HEK293 (cell line): Measurements from ENCODE around the gene AXIN1.

ENCODE experiments used
- CTCF ChIA-PET: fragments of 350-600 bp; formaldehyde crosslinking; extraction: SDS; loops from one replicate; lab custom pipeline; 2021; ENCODE audit warnings: antibody characterized with exemption; lab: Yijun Ruan, JAX
- POLR2A ChIA-PET: fragments of 300-600 bp; formaldehyde crosslinking; extraction: SDS; loops from one replicate; lab custom pipeline; 2020; ENCODE audit warnings: antibody characterized with exemption, inconsistent platforms; lab: Yijun Ruan, JAX
- H3K27ac ChIP-seq: fragments of 200-500 bp; sonication (Bioruptor generic); 2 replicates; pipeline ENCODE4 v1.5.1; 2014; ENCODE audit warnings: low read depth, low read length, control low read depth, inconsistent platforms; ENCODE audit errors: extremely low read depth
- H3K36me3 ChIP-seq, 2 experiments: fragments of 200-500 bp in 1 of 2; sonication (Bioruptor generic) in 1 of 2; 1 replicate in 1 of 2; 2 replicates in 1 of 2; pipeline ENCODE4 v1.5.1; 2014 to 2017; ENCODE audit warnings: inconsistent platforms in 2 of 2, low read length in 2 of 2; ENCODE audit not compliant: control insufficient read depth in 2 of 2, insufficient read depth in 1 of 2
- H3K4me1 ChIP-seq: fragments of 200-500 bp; sonication (Bioruptor generic); 2 replicates; pipeline ENCODE4 v1.5.1; 2014; ENCODE audit warnings: mild to moderate bottlenecking, low read length, inconsistent platforms; ENCODE audit not compliant: control insufficient read depth, insufficient read depth
- H3K4me3 ChIP-seq: 2 replicates; pipeline ENCODE4 v1.5.1; 2011; ENCODE audit warnings: low read depth, mild to moderate bottlenecking, control low read depth, low read length, moderate library complexity
- H3K9me3 ChIP-seq: fragments of 200-500 bp; sonication (Bioruptor generic); 2 replicates; pipeline ENCODE4 v1.5.1; 2014; ENCODE audit warnings: low read depth, low read length, inconsistent platforms; ENCODE audit not compliant: control insufficient read depth, insufficient read depth
- EGR2 ChIP-seq: fragments of 450-650 bp; formaldehyde crosslinking; IDR thresholded peaks from 2 replicates; pipeline ENCODE4 v1.5.1; 2016; ENCODE audit warnings: low read depth, missing biosample characterization, missing genetic modification characterization
- GLIS1 ChIP-seq: fragments of 450-650 bp; formaldehyde crosslinking; IDR thresholded peaks from 2 replicates; pipeline ENCODE4 v1.5.1; 2016; ENCODE audit warnings: missing biosample characterization, missing genetic modification characterization
- GLIS2 ChIP-seq: fragments of 450-650 bp; formaldehyde crosslinking; IDR thresholded peaks from 2 replicates; pipeline ENCODE4 v1.5.1; 2016; ENCODE audit warnings: missing biosample characterization, missing genetic modification characterization
- KLF1 ChIP-seq: fragments of 450-650 bp; formaldehyde crosslinking; IDR thresholded peaks from 2 replicates; pipeline ENCODE4 v1.5.1; 2016; ENCODE audit warnings: missing biosample characterization, missing genetic modification characterization
- KLF8 ChIP-seq: fragments of 450-650 bp; formaldehyde crosslinking; IDR thresholded peaks from 2 replicates; pipeline ENCODE4 v1.5.1; 2016; ENCODE audit warnings: missing biosample characterization, missing genetic modification characterization
- KLF9 ChIP-seq: fragments of 450-650 bp; formaldehyde crosslinking; IDR thresholded peaks from 2 replicates; pipeline ENCODE4 v1.5.1; 2016; ENCODE audit warnings: missing biosample characterization, missing genetic modification characterization, low read depth
- MEIS1 ChIP-seq: sonication (generic); formaldehyde crosslinking; IDR thresholded peaks from 2 replicates; pipeline ENCODE4 v1.8.1; 2022; ENCODE audit warnings: missing genetic modification reagents, mild to moderate bottlenecking, borderline replicate concordance
- MZF1 ChIP-seq: fragments of 450-650 bp; formaldehyde crosslinking; IDR thresholded peaks from 2 replicates; pipeline ENCODE4 v1.5.1; 2017; ENCODE audit warnings: missing biosample characterization, missing genetic modification characterization, borderline replicate concordance
- SETDB1 ChIP-seq: IDR thresholded peaks from one replicate; pipeline ENCODE4 v1.6.1; 2017; ENCODE audit warnings: mild to moderate bottlenecking, low read length, moderate library complexity, mixed read lengths; ENCODE audit not compliant: insufficient read length
- ZBTB7A ChIP-seq: fragments of 450-650 bp; formaldehyde crosslinking; IDR thresholded peaks from 2 replicates; pipeline ENCODE4 v1.5.1; 2016; ENCODE audit warnings: low read depth, missing biosample characterization, missing genetic modification characterization
- ZFHX2 ChIP-seq: fragments of 450-650 bp; formaldehyde crosslinking; conservative IDR thresholded peaks from 2 replicates; pipeline ENCODE4 v1.5.1; 2016; ENCODE audit warnings: missing biosample characterization, missing genetic modification characterization
- ZNF302 ChIP-seq: fragments of 450-650 bp; formaldehyde crosslinking; IDR thresholded peaks from 2 replicates; pipeline ENCODE4 v1.5.1; 2016; ENCODE audit warnings: missing biosample characterization, missing genetic modification characterization, low read depth
- ZNF354C ChIP-seq: fragments of 450-650 bp; formaldehyde crosslinking; IDR thresholded peaks from 2 replicates; pipeline ENCODE4 v1.5.1; 2016; ENCODE audit warnings: missing biosample characterization, missing genetic modification characterization, low read depth, borderline replicate concordance
- ZNF510 ChIP-seq: fragments of 450-650 bp; formaldehyde crosslinking; IDR thresholded peaks from 2 replicates; pipeline ENCODE4 v1.5.1; 2018; ENCODE audit warnings: mild to moderate bottlenecking, missing genetic modification characterization, missing biosample characterization; ENCODE audit not compliant: insufficient replicate concordance
- ZNF558 ChIP-seq: fragments of 450-650 bp; formaldehyde crosslinking; IDR thresholded peaks from 2 replicates; pipeline ENCODE4 v1.5.1; 2016; ENCODE audit warnings: missing biosample characterization, missing genetic modification characterization
- ZNF585B ChIP-seq: fragments of 450-650 bp; formaldehyde crosslinking; IDR thresholded peaks from 2 replicates; pipeline ENCODE4 v1.5.1; 2016; ENCODE audit warnings: missing biosample characterization, missing genetic modification characterization
- ZNF600 ChIP-seq: fragments of 450-650 bp; formaldehyde crosslinking; IDR thresholded peaks from 2 replicates; pipeline ENCODE4 v1.5.1; 2016; ENCODE audit warnings: missing biosample characterization, missing genetic modification characterization
- ZSCAN23 ChIP-seq: fragments of 450-650 bp; formaldehyde crosslinking; IDR thresholded peaks from 2 replicates; pipeline ENCODE4 v1.5.1; 2016; ENCODE audit warnings: missing biosample characterization, missing genetic modification characterization
- TF ChIP-seq, protein P1 (sequence below): fragments of 450-650 bp; formaldehyde crosslinking; optimal IDR thresholded peaks from 2 replicates; pipeline ENCODE3; 2016; ENCODE audit warnings: missing biosample characterization, mild to moderate bottlenecking, missing genetic modification characterization
- TF ChIP-seq, protein P2 (sequence below): fragments of 450-650 bp; formaldehyde crosslinking; conservative IDR thresholded peaks from 2 replicates; pipeline ENCODE4 v1.5.1; 2016; ENCODE audit warnings: low read depth, missing biosample characterization, missing genetic modification characterization

The AXIN1 gene

DNA sequence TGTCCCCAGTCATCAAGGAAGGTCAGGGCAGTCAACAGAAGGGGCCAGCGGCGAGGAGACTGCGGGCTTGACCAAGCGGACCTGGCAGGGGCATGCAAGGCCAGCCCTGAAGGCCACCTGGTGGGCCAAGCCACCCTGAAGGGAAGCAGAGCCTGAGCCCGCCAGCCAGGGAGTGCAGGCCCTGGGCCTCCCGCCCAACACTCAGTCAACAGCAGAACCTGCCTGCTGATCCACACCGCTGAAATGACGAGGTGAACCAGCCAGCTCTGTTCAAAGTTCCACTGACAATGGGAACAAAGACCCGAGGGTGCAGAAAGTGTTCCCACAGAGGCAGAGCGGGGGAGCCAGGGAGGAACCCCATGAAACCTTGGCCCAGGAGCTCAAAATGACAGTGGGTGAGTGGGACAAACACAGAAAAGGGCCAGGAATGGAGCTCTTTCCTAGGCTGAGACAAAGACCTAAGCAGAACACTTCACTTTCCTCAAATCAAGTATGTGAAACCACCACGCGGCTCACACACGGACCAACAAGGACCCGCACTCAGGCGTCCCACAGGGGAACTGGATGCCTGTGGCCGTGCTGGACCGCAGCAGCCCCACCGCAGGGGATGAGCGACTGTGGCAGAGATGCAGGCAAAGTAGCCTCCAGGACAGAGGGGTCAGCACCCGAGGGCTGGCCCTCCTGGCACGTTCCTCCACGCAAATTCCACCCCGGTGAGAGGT is 12.0 kb downstream of the AXIN1 start:
- TF ChIP-seq ZNF600 (tag by site-specific recombination) (peak; percentile 70), ZNF585B (tag by site-specific recombination) (no peak)
- Histone ChIP-seq H3K27ac (0 out of 2 replicates have a peak overlapping the region, but pooled peaks have one; percentile 28), H3K4me1 (peaks cover 6% of the 10 kb centered on the region; the same call in 1 of the 2 replicates), H3K9me3 (no peaks in the 10 kb centered on the region), H3K4me3 (no peak overlapping the region), H3K36me3 (peaks cover 15 to 20% of the 10 kb centered on the region in 2 experiments; a peak in 2 of 3 replicates)
- ChIA-PET CTCF (interaction anchor here (0.8 to 1.4 kb wide), 2 partner anchors 9 to 243 kb away, joined by 3 to 6 read pairs; no protein-coding TSS in a partner anchor), POLR2A (interaction anchor here (0.6 kb wide), 1 partner anchor 11 kb away, joined by 3 read pairs; no protein-coding TSS in a partner anchor)

DNA sequence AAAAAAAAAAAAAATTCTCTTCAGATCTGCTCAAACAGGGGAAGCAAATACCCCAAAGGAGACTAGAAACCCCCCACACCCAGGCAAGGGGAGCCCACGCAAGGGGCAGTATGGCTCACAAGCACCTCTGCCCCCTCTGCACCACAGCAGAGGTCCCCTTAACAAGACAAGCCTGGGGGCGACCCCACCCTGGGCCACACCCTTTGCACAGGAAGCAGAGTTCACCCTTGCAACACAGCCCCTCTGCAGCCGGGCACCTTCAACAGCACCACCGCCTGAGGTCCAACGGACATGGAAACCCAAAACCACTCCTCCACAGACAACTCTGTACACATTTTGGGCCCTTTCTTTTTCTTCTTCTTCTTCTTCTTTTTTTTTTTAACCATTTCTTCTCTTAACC is 12.8 kb downstream of the AXIN1 start:
- TF ChIP-seq MEIS1 (CRISPR knock-in tag) (no peak), GLIS2 (tag by site-specific recombination) (peak; percentile 28; the same call in 1 of the 2 replicates), KLF9 (tag by site-specific recombination) (no peak), KLF1 (tag by site-specific recombination) (peak; percentile 86), KLF8 (tag by site-specific recombination) (0 out of 2 replicates have a peak, but pooled peaks have one; percentile 11), GLIS1 (tag by site-specific recombination) (peak; percentile 80), MZF1 (tag by site-specific recombination) (no peak)
- TF ChIP-seq, protein P1, sequence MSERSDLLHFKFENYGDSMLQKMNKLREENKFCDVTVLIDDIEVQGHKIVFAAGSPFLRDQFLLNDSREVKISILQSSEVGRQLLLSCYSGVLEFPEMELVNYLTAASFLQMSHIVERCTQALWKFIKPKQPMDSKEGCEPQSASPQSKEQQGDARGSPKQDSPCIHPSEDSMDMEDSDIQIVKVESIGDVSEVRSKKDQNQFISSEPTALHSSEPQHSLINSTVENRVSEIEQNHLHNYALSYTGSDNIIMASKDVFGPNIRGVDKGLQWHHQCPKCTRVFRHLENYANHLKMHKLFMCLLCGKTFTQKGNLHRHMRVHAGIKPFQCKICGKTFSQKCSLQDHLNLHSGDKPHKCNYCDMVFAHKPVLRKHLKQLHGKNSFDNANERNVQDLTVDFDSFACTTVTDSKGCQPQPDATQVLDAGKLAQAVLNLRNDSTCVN (tag by site-specific recombination): no peak
- TF ChIP-seq, all 188 proteins: peak for 4
- CTCF ChIA-PET: interaction anchor here (1.4 kb wide), 1 partner anchor 10 kb away, joined by 6 read pairs; no protein-coding TSS in a partner anchor
- POLR2A ChIA-PET: no interaction called here
- Histone ChIP-seq H3K9me3 (no peaks in the 10 kb centered on the region), H3K36me3 (peaks cover 11% of the 10 kb centered on the region in 2 experiments; a peak in 2 of 3 replicates), H3K27ac (no peak overlapping the region), H3K4me1 (peaks cover 6% of the 10 kb centered on the region; the same call in 1 of the 2 replicates), H3K4me3 (no peak overlapping the region)

DNA sequence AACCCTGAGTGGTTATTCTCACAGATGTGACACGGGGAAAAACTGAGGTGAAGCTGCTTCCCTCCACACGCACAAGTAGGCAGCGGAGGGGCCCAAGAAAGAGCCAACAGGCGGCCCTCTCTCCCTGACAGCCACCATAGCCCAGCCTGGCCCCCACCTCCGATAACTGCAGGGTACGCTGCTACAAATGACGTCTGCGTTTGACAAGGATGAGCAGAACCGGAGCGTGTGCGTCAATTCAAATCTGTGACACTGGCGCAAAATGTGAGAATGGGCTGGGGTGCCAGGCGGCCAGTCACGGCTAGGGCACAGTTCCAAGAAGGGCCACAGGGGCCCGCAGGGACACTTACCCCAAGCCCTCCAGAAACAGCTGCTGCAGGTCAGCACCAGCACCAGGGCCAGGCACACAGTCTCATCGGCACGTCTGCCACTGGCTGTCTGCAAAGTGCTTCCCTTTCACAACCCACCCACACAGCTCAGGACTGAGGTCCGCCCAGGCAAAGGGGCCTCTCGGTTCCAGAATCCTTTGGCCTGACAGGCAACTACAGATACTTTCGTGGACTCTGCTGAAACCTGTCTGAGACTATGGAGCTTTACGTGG is 14.4 kb downstream of the AXIN1 start:
- Histone ChIP-seq H3K27ac (no peak overlapping the region), H3K9me3 (no peaks in the 10 kb centered on the region), H3K36me3 (peaks cover 0 to 8% of the 10 kb centered on the region in 2 experiments; a peak in 1 of 3 replicates), H3K4me3 (no peak overlapping the region), H3K4me1 (peaks cover 6% of the 10 kb centered on the region; the same call in 1 of the 2 replicates)
- TF ChIP-seq EGR2 (tag by site-specific recombination) (peak; percentile 46), ZBTB7A (tag by site-specific recombination) (no peak), ZNF558 (tag by site-specific recombination) (peak; percentile 73; the same call in 1 of the 2 replicates), ZFHX2 (tag by site-specific recombination) (peak; percentile 78)
- POLR2A ChIA-PET: interaction anchor here (1.5 to 1.9 kb wide), 2 partner anchors 13 to 14 kb away, joined by 4 to 9 read pairs; no protein-coding TSS in a partner anchor
- CTCF ChIA-PET: interaction anchor here (0.5 to 2.2 kb wide), 6 partner anchors 13 to 220 kb away, joined by 3 to 7 read pairs (median 3); no protein-coding TSS in a partner anchor

DNA sequence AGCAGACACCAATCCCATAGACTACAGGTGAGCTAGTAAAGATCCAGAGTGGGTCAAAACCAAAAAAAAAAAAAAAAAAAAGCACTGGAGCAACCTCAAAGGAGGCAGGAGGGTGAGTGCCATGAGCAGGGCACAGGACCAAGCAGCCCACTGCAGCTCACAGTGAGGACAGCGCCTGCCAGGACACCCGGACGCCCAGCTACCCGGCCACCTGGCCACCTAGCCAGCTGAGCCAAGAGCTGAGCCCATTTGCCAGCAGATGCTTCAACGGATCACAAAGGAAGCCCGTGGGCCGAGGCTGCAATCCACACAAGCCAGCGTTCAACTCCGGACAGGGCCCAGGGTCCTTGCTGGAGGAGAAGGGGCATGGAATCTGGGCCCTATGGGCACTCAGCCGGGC is 15.1 kb downstream of the AXIN1 start:
- H3K9me3 ChIP-seq: no peaks in the 10 kb centered on the region
- CTCF ChIA-PET: interaction anchor here (1.2 to 2.2 kb wide), 3 partner anchors 14 to 156 kb away, joined by 3 to 7 read pairs (median 3); no protein-coding TSS in a partner anchor
- no peak overlapping the region for H3K4me3 ChIP-seq
- peaks cover 6% of the 10 kb centered on the region; the same call in 1 of the 2 replicates for H3K4me1 ChIP-seq
- no peak overlapping the region for H3K27ac ChIP-seq
- peaks cover 0 to 3% of the 10 kb centered on the region in 2 experiments; a peak in 1 of 3 replicates for H3K36me3 ChIP-seq
- POLR2A ChIA-PET: interaction anchor here (0.6 to 1.9 kb wide), 3 partner anchors 13 to 225 kb away, joined by 3 to 9 read pairs (median 4); no protein-coding TSS in a partner anchor
- TF ChIP-seq ZSCAN23: no peak
- no peak for TF ChIP-seq ZNF510 (tag by site-specific recombination)
- no peak for TF ChIP-seq ZNF302 (tag by site-specific recombination)
- TF ChIP-seq KLF1 (tag by site-specific recombination): no peak
- TF ChIP-seq ZNF354C (tag by site-specific recombination): no peak
- TF ChIP-seq GLIS1 (tag by site-specific recombination): no peak
- TF ChIP-seq, protein P2, sequence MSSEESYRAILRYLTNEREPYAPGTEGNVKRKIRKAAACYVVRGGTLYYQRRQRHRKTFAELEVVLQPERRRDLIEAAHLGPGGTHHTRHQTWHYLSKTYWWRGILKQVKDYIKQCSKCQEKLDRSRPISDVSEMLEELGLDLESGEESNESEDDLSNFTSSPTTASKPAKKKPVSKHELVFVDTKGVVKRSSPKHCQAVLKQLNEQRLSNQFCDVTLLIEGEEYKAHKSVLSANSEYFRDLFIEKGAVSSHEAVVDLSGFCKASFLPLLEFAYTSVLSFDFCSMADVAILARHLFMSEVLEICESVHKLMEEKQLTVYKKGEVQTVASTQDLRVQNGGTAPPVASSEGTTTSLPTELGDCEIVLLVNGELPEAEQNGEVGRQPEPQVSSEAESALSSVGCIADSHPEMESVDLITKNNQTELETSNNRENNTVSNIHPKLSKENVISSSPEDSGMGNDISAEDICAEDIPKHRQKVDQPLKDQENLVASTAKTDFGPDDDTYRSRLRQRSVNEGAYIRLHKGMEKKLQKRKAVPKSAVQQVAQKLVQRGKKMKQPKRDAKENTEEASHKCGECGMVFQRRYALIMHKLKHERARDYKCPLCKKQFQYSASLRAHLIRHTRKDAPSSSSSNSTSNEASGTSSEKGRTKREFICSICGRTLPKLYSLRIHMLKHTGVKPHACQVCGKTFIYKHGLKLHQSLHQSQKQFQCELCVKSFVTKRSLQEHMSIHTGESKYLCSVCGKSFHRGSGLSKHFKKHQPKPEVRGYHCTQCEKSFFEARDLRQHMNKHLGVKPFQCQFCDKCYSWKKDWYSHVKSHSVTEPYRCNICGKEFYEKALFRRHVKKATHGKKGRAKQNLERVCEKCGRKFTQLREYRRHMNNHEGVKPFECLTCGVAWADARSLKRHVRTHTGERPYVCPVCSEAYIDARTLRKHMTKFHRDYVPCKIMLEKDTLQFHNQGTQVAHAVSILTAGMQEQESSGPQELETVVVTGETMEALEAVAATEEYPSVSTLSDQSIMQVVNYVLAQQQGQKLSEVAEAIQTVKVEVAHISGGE (tag by site-specific recombination): no peak
- no peak for TF ChIP-seq SETDB1
